ENCODE results near the gene SCLY. TPM values are rescaled to one million over a fixed set of nuclear protein-coding genes. Genes with fewer than 3 reads are reported as not detected.

The SCLY gene
- total and polyA plus RNA-seq, 2 of the 13 experiments (the other 11 are each of a cell fraction or from before 2014, with no cell fraction given), result 27.9 to 38.6 TPM

DNA sequence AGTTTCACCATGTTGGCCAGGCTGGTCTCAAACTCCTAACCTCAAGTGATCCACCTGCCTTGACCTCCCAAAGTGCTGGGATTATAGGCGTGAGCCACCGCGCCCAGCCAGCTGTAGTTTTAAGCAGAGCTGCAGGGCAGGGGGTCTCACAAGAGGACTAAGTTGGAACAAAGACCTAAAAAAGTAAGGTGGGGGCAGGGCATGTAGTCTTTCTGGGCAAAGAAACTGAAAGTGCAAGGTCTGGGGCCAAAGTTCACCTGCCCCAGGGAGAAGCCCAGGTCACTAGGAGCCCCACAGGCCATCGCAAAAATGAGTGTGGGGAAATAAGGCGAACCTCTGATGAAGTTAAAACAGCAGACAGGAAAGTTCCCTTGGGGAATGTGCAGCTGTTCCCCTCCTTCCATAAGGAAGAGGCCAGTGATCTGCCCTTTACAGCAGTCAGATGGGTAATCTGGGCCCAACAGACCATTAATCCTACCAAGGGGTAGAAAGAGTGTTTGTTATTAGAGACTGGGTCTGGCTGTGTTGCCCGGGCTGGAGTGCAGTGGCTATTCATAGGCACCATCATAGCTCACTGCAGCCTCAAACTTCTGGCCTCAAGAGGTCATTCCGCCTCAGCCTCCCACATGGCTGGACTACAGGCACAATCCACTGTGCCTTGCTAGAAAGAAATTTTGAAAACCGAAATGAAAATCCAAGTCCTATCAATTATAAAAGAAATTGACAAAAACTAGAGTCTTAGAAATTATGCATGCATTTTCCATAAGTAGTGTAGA is 2.8 kb downstream of the SCLY start (continued):
- TF ChIP-seq ZNF512 (CRISPR knock-in tag; IDR thresholded peaks at IDR 0.05), result no peak
- TF ChIP-seq TFDP2 (CRISPR knock-in tag; IDR thresholded peaks at IDR 0.05), result no peak
- no peak for TF ChIP-seq ZNF546 (CRISPR knock-in tag; conservative IDR thresholded peaks at IDR 0.05)
- peak; percentile 48; the same call in 1 of the 2 replicates for TF ChIP-seq RXRB (CRISPR knock-in tag; IDR thresholded peaks at IDR 0.05; ENCODE audit: borderline replicate concordance)
- TF ChIP-seq PCBP1 (IDR thresholded peaks at IDR 0.05; ENCODE audit: borderline replicate concordance, low read depth, low read length), result no peak
- no peak for TF ChIP-seq ZNF577 (CRISPR knock-in tag; IDR thresholded peaks at IDR 0.05; ENCODE audit: borderline replicate concordance, low read depth)
- TF ChIP-seq GFI1 (CRISPR knock-in tag; IDR thresholded peaks at IDR 0.05; ENCODE audit: borderline replicate concordance), result no peak
- TF ChIP-seq RBM22 (optimal IDR thresholded peaks at IDR 0.05; ENCODE audit: low read length), result no peak
- 0 out of 2 replicates have a peak, but pooled peaks have one; percentile 48 for TF ChIP-seq ZNF772 (CRISPR knock-in tag; IDR thresholded peaks at IDR 0.05)
- no peak for TF ChIP-seq PBX3 (CRISPR knock-in tag; IDR thresholded peaks at IDR 0.05; ENCODE audit: borderline replicate concordance)
- no peak for TF ChIP-seq HMGA1 (CRISPR knock-in tag; conservative IDR thresholded peaks at IDR 0.05)
- no peak for TF ChIP-seq LCORL (IDR thresholded peaks at IDR 0.05)
- TF ChIP-seq LCORL (CRISPR knock-in tag; IDR thresholded peaks at IDR 0.05), result peak; percentile 60; the same call in 1 of the 2 replicates
- no peak for TF ChIP-seq HBP1 (CRISPR knock-in tag; IDR thresholded peaks at IDR 0.05; ENCODE audit: low read depth)
- no peak; the same call in 1 of the 2 replicates for TF ChIP-seq PHF21A (CRISPR knock-in tag; IDR thresholded peaks at IDR 0.05)
- no peak for TF ChIP-seq CEBPG (CRISPR knock-in tag; IDR thresholded peaks at IDR 0.05)
- no peak for TF ChIP-seq ZNF800 (CRISPR knock-in tag; IDR thresholded peaks at IDR 0.05)
- 0 out of 2 replicates have a peak, but pooled peaks have one; percentile 22 for TF ChIP-seq FOXO1 (CRISPR knock-in tag; IDR thresholded peaks at IDR 0.05)
- TF ChIP-seq MBNL3 (CRISPR knock-in tag; conservative IDR thresholded peaks at IDR 0.05), result no peak
- TF ChIP-seq RXRA (CRISPR knock-in tag; IDR thresholded peaks at IDR 0.05), result peak; percentile 73
- TF ChIP-seq ZNF766 (CRISPR knock-in tag; IDR thresholded peaks at IDR 0.05; ENCODE audit: borderline replicate concordance), result no peak
- peak; percentile 33; the same call in 1 of the 2 replicates for TF ChIP-seq KDM6A (CRISPR knock-in tag; IDR thresholded peaks at IDR 0.05; ENCODE audit: low read depth)
- TF ChIP-seq ZNF296 (CRISPR knock-in tag; conservative IDR thresholded peaks at IDR 0.05), result no peak
- no peak for TF ChIP-seq ZNF230 (CRISPR knock-in tag; IDR thresholded peaks at IDR 0.05)
